GM23248 (cell line): ENCODE results near the gene DUS2. TPM values are rescaled to one million over a fixed set of nuclear protein-coding genes. Genes with fewer than 3 reads are reported as not detected.
A peak's percentile ranks its signal among the peaks of the same experiment; 100 is the strongest.
"Not testable (repeated sequence)": the region's sequence is repeated elsewhere in the genome, so short reads cannot be mapped to it uniquely, and the experiment has no call there.

ENCODE experiments used
- DNase-seq: peaks from one replicate; pipeline ENCODE4 v3.0.0-alpha.2; 2015
- H2AFZ ChIP-seq: fragments of 200-600 bp; sonication (generic); 2 replicates; pipeline ENCODE4 v1.6.1; 2016; ENCODE audit warnings: antibody characterized with exemption
- H3F3A ChIP-seq: fragments of 200-600 bp; sonication (generic); 2 replicates; pipeline ENCODE4 v1.6.1; 2016; ENCODE audit warnings: mild to moderate bottlenecking, antibody characterized with exemption, mixed run types; ENCODE audit not compliant: insufficient read depth
- H3K27ac ChIP-seq: fragments of 200-600 bp; sonication (generic); 2 replicates; pipeline ENCODE4 v1.5.1; 2016; ENCODE audit warnings: mild to moderate bottlenecking
- H3K27me3 ChIP-seq: fragments of 200-600 bp; sonication (generic); replicated peaks from 2 replicates; pipeline ENCODE4 v1.6.1; 2016; ENCODE audit warnings: mild to moderate bottlenecking; ENCODE audit not compliant: insufficient read depth
- H3K36me3 ChIP-seq: fragments of 200-600 bp; sonication (generic); 2 replicates; pipeline ENCODE4 v1.6.1; 2016; ENCODE audit warnings: low read depth, mild to moderate bottlenecking
- H3K4me1 ChIP-seq: fragments of 200-600 bp; sonication (generic); 2 replicates; pipeline ENCODE4 v1.6.1; 2016; ENCODE audit warnings: mild to moderate bottlenecking; ENCODE audit not compliant: insufficient read depth
- H3K4me2 ChIP-seq: fragments of 200-600 bp; sonication (generic); one replicate; pipeline ENCODE4 v1.6.1; 2016; ENCODE audit warnings: mild to moderate bottlenecking; ENCODE audit not compliant: unreplicated experiment
- H3K4me3 ChIP-seq: fragments of 200-600 bp; sonication (generic); 2 replicates; pipeline ENCODE4 v1.5.1; 2016; ENCODE audit warnings: mild to moderate bottlenecking
- H3K79me2 ChIP-seq: fragments of 200-600 bp; sonication (generic); 2 replicates; pipeline ENCODE4 v1.6.1; 2016; ENCODE audit warnings: mild to moderate bottlenecking; ENCODE audit not compliant: insufficient read depth
- H3K9ac ChIP-seq: fragments of 200-600 bp; sonication (generic); 2 replicates; pipeline ENCODE4 v1.6.1; 2016; ENCODE audit warnings: mild to moderate bottlenecking
- H3K9me2 ChIP-seq: fragments of 200-600 bp; sonication (generic); 2 replicates; pipeline ENCODE4 v1.6.1; 2016; ENCODE audit warnings: mixed run types, mild to moderate bottlenecking, moderate library complexity; ENCODE audit not compliant: insufficient read depth
- H3K9me3 ChIP-seq: fragments of 200-600 bp; sonication (generic); one replicate; pipeline ENCODE4 v1.6.1; 2017; ENCODE audit warnings: low read depth
- H4K20me1 ChIP-seq: fragments of 200-600 bp; sonication (generic); 2 replicates; pipeline ENCODE4 v1.6.0; 2016; ENCODE audit not compliant: insufficient read depth
- EZH2 ChIP-seq: fragments of 200-600 bp; sonication (generic); IDR thresholded peaks from 2 replicates; pipeline ENCODE4 v1.6.1; 2018; ENCODE audit warnings: antibody characterized with exemption, mild to moderate bottlenecking; ENCODE audit not compliant: insufficient read depth, poor library complexity, severe bottlenecking
- EZH2phosphoT487 ChIP-seq: fragments of 200-600 bp; sonication (generic); IDR thresholded peaks from 2 replicates; pipeline ENCODE4 v1.6.1; 2018; ENCODE audit warnings: antibody characterized with exemption, moderate library complexity, mild to moderate bottlenecking, low read depth; ENCODE audit not compliant: insufficient read depth
- WGBS, 2 experiments: methylation state at CpG; one replicate each; pipeline ENCODE4 v1.1.6; 2015 to 2017; ENCODE audit warnings: low lambda C conversion rate in 2 of 2, low coverage in 1 of 2; ENCODE audit errors: missing lambda C conversion rate in 2 of 2; 5-methylcytosine and 5-hydroxymethylcytosine counted together
- in situ Hi-C: fragments of 300-500 bp; cut with MboI; formaldehyde crosslinking; loops from 2 replicates; pipeline ENCODE4 v1.15.0; 2020
- polyA plus RNA-seq: library from polyadenylated mRNA; unstranded; fragments of >200 nt; fragmentation: Nextera tagmentation; extraction: Ambion mirVana; gene quantifications from 2 replicates; pipeline ENCODE4 v1.2.1, GENCODE V29; 2016
- total RNA-seq: library from RNA; depleted of rRNA; stranded (reverse); fragments of >200 nt; shearing (Covaris generic); gene quantifications from 2 replicates; pipeline ENCODE4 v1.2.3, GENCODE V29; 2014

The DUS2 gene
- total and polyA plus RNA-seq, 2 experiments from 2014 or later = 14.0 to 18.4 TPM

- Histone ChIP-seq H3K9ac (no peak overlapping the region), H3K9me3 (no peaks in the 10 kb centered on the region), H3K4me2 (no peak overlapping the region), H3K36me3 (no peaks in the 10 kb centered on the region), H2AFZ (no peak overlapping the region), H3K4me3 (no peak overlapping the region), H4K20me1 (no peaks in the 10 kb centered on the region; the same call in 1 of the 2 replicates), H3K9me2 (no peaks in the 10 kb centered on the region), H3F3A (no peaks in the 10 kb centered on the region), H3K27ac (no peak overlapping the region), H3K27me3 (no peaks in the 10 kb centered on the region), H3K4me1 (no peaks in the 10 kb centered on the region), H3K79me2 (peaks cover 100% of the 10 kb centered on the region)
- 72 to 77% methylated on average over 2 of the region's 2 CpGs for WGBS, 2 experiments
- TF ChIP-seq EZH2 (no peak), EZH2phosphoT487 (no peak)
- peak; percentile 61 for DNase-seq
- in situ Hi-C loops = no loop called here
Observed at GRCh38 chr16:68116256-68116867, 93.3 kb downstream of the DUS2 start.

GRCh38 chr16:68117884-68118283 lies 94.8 kb downstream of the DUS2 start:
- H3K9me3 ChIP-seq = no peaks in the 10 kb centered on the region
- H3K4me3 ChIP-seq = no peak overlapping the region
- H3K9me2 ChIP-seq = no peaks in the 10 kb centered on the region
- no peak for DNase-seq
- no peak overlapping the region for H2AFZ ChIP-seq
- no peaks in the 10 kb centered on the region for H3F3A ChIP-seq
- no peak overlapping the region for H3K4me2 ChIP-seq
- no peak overlapping the region for H3K9ac ChIP-seq
- no peaks in the 10 kb centered on the region; the same call in 1 of the 2 replicates for H4K20me1 ChIP-seq
- no peaks in the 10 kb centered on the region for H3K27me3 ChIP-seq
- H3K79me2 ChIP-seq = peaks cover 100% of the 10 kb centered on the region
- no peak for TF ChIP-seq EZH2
- no peak for TF ChIP-seq EZH2phosphoT487
- 87 to 90% methylated on average over 3 of the region's 3 CpGs for WGBS, 2 experiments
- H3K36me3 ChIP-seq = no peaks in the 10 kb centered on the region
- H3K4me1 ChIP-seq = no peaks in the 10 kb centered on the region
- no peak overlapping the region for H3K27ac ChIP-seq
- in situ Hi-C loops = no loop called here

DNA sequence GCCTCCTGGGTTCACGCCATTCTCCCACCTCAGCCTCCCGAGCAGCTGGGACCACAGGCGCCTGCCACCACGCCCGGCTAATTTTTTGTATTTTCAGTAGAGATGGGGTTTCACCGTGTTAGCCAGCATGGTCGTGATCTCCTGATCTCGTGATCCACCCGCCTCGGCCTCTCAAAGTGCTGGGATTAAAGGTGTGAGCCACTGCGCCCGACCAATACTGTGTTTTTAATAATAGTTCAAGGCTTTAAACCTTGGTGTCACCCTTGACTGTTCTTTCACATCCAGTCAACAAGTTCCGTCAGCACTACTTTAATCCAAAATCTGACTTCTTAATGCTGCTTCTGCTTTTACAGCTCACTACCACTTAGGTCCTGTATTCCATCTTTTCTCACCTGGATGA lies 95.9 kb downstream of the DUS2 start:
- H3K79me2 ChIP-seq = peaks cover 99% of the 10 kb centered on the region
- H4K20me1 ChIP-seq, H3K27ac ChIP-seq, H3K9me3 ChIP-seq, H3K9ac ChIP-seq, H3K36me3 ChIP-seq, H3K4me2 ChIP-seq, H3K27me3 ChIP-seq, DNase-seq, H2AFZ ChIP-seq, in situ Hi-C loops, H3K9me2 ChIP-seq, H3K4me1 ChIP-seq, H3K4me3 ChIP-seq, H3F3A ChIP-seq: not testable (repeated sequence)
- 93 to 95% methylated on average over 13 of the region's 13 CpGs for WGBS, 2 experiments

DNA sequence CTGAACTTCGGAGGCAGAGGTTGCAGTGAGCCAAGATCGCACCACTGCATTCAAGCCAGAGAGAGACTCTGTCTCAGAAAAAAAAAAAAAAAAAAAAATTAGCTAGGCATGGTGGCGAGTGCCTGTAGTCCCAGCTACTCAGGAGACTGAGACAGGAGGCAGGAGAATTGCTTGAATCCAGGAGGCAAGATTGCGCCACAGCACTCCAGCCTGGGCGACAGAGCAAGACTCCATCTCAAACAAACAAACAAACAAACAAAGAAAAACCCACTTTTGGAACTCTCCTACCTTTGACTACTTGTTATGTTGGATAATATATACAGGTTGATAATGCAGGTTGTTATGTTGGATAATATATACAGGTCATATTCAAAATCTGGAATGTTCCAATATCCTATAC lies 97.4 kb downstream of the DUS2 start:
- H3K27ac ChIP-seq, H3K4me2 ChIP-seq, DNase-seq, H3F3A ChIP-seq, H3K36me3 ChIP-seq, H3K9ac ChIP-seq, H3K4me3 ChIP-seq, H3K9me2 ChIP-seq, H3K9me3 ChIP-seq, H3K27me3 ChIP-seq, H4K20me1 ChIP-seq, H2AFZ ChIP-seq, H3K4me1 ChIP-seq, in situ Hi-C loops: not testable (repeated sequence)
- WGBS, 2 experiments = 95 to 100% methylated on average over 5 of the region's 5 CpGs
- peaks cover 98% of the 10 kb centered on the region for H3K79me2 ChIP-seq

DNA sequence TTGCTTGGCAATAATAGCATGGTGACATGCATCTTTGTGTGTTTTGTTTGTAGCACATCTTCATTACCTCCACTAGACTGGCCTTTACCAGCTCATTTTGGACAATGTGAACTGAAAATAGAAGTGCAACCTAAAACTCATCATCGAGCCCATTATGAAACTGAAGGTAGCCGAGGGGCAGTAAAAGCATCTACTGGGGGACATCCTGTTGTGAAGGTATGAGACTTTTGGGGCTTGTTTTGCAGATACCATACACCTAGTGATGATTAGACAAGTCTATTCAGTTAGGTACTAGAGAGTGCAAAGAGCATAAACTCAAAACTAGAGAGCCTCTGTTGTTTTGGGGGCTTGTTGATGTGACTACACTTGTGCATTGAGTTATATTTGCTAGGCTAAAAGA lies 103.3 kb downstream of the DUS2 start:
- Histone ChIP-seq H3K9ac (no peak overlapping the region), H3K4me2 (no peak overlapping the region), H3K27ac (no peak overlapping the region), H3K9me3 (no peaks in the 10 kb centered on the region), H4K20me1 (no peaks in the 10 kb centered on the region; the same call in 1 of the 2 replicates), H3K4me3 (no peak overlapping the region), H3K27me3 (no peaks in the 10 kb centered on the region), H3K36me3 (peaks cover 6% of the 10 kb centered on the region; the same call in 1 of the 2 replicates), H3K79me2 (peaks cover 58% of the 10 kb centered on the region), H3K4me1 (0 out of 2 replicates have a peak, but pooled peaks cover 2% of the 10 kb centered on the region), H2AFZ (no peak overlapping the region), H3F3A (no peaks in the 10 kb centered on the region), H3K9me2 (no peaks in the 10 kb centered on the region)
- in situ Hi-C loops = no loop called here
- no peak for TF ChIP-seq EZH2
- no peak for TF ChIP-seq EZH2phosphoT487
- WGBS, 2 experiments = 95 to 100% methylated on average over 2 of the region's 2 CpGs
- peak; percentile 3 for DNase-seq
